OCI-LY1 (cell line): ENCODE results near the gene RGS7.

Source experiments
- H2AFZ ChIP-seq: fragments of 200-600 bp; sonication (generic), shearing (Covaris generic); 2 replicates; pipeline ENCODE4 v1.6.0; 2014; ENCODE audit warnings: antibody characterized with exemption, mild to moderate bottlenecking, low read length
- H3F3A ChIP-seq: fragments of 200-600 bp; sonication (generic), shearing (Covaris generic); 2 replicates; pipeline ENCODE4 v1.6.0; 2014; ENCODE audit warnings: mild to moderate bottlenecking, antibody characterized with exemption, low read length, moderate library complexity; ENCODE audit not compliant: insufficient read depth
- H3K27ac ChIP-seq: fragments of 200-600 bp; sonication (generic); 2 replicates; pipeline ENCODE4 v1.5.1; 2014; ENCODE audit warnings: low read length, mixed run types, mild to moderate bottlenecking, low read depth; ENCODE audit not compliant: poor library complexity, severe bottlenecking
- H3K27me3 ChIP-seq: fragments of 200-600 bp; sonication (generic); 2 replicates; pipeline ENCODE4 v1.6.0; 2014; ENCODE audit warnings: antibody characterized with exemption, mild to moderate bottlenecking, low read length, moderate library complexity; ENCODE audit not compliant: insufficient read depth
- H3K36me3 ChIP-seq: fragments of 200-600 bp; sonication (generic); 2 replicates; pipeline ENCODE4 v1.6.1; 2014; ENCODE audit warnings: mild to moderate bottlenecking, antibody characterized with exemption, low read length, moderate library complexity, mixed read lengths; ENCODE audit not compliant: insufficient read depth
- H3K4me1 ChIP-seq: fragments of 200-600 bp; sonication (generic); 2 replicates; pipeline ENCODE4 v1.5.1; 2014; ENCODE audit warnings: mild to moderate bottlenecking, low read length, moderate library complexity; ENCODE audit not compliant: insufficient read depth, severe bottlenecking
- H3K4me2 ChIP-seq: fragments of 200-600 bp; sonication (generic), shearing (Covaris generic); 2 replicates; pipeline ENCODE4 v1.6.1; 2014; ENCODE audit warnings: low read length
- H3K4me3 ChIP-seq: fragments of 200-600 bp; sonication (generic); 2 replicates; pipeline ENCODE4 v1.5.1; 2014; ENCODE audit warnings: low read length, low read depth, mild to moderate bottlenecking, mixed read lengths; ENCODE audit not compliant: poor library complexity, severe bottlenecking
- H3K79me2 ChIP-seq: fragments of 200-600 bp; shearing (Covaris generic); 2 replicates; pipeline ENCODE4 v1.6.1; 2016; ENCODE audit warnings: mixed run types, low read length, mixed read lengths; ENCODE audit not compliant: insufficient read depth
- H3K9ac ChIP-seq: fragments of 200-600 bp; sonication (generic), shearing (Covaris generic); 2 replicates; pipeline ENCODE4 v1.6.1; 2014; ENCODE audit warnings: mild to moderate bottlenecking, low read length, mixed read lengths
- H3K9me2 ChIP-seq: fragments of 200-600 bp; sonication (generic), shearing (Covaris generic); 2 replicates; pipeline ENCODE4 v1.6.1; 2014; ENCODE audit warnings: low read depth, mild to moderate bottlenecking, low read length, mixed read lengths
- H3K9me3 ChIP-seq: fragments of 200-600 bp; shearing (Covaris generic); 2 replicates; pipeline ENCODE4 v1.6.1; 2014; ENCODE audit warnings: low read length, mixed read lengths
- H4K20me1 ChIP-seq: fragments of 200-600 bp; sonication (generic), shearing (Covaris generic); 2 replicates; pipeline ENCODE4 v1.6.0; 2016; ENCODE audit warnings: mild to moderate bottlenecking, low read length; ENCODE audit not compliant: insufficient read depth
- EZH2 ChIP-seq: fragments of 200-600 bp; sonication (generic), shearing (Covaris generic); IDR thresholded peaks from 2 replicates; pipeline ENCODE4 v1.8.0; 2017; ENCODE audit warnings: borderline replicate concordance, mixed run types, mild to moderate bottlenecking, antibody characterized with exemption, low read length, moderate library complexity, mixed read lengths
- TF ChIP-seq, protein P1 (sequence below): fragments of 200-600 bp; sonication (generic), shearing (Covaris generic); IDR thresholded peaks from 2 replicates; pipeline ENCODE4 v1.5.1; 2017; ENCODE audit warnings: mild to moderate bottlenecking, antibody characterized with exemption, low read length, moderate library complexity, mixed read lengths

The RGS7 gene

GRCh38 chr1:240800291-240800690 is 556.7 kb downstream of the RGS7 start:
- no peaks in the 10 kb centered on the region for H3K36me3 ChIP-seq
- no peaks in the 10 kb centered on the region for H3K9me2 ChIP-seq
- no peaks in the 10 kb centered on the region for H4K20me1 ChIP-seq
- H3K27ac ChIP-seq: no peak overlapping the region
- no peak overlapping the region for H3K9ac ChIP-seq
- H3K9me3 ChIP-seq: no peaks in the 10 kb centered on the region
- no peak overlapping the region for H3K4me2 ChIP-seq
- no peaks in the 10 kb centered on the region for H3F3A ChIP-seq
- no peaks in the 10 kb centered on the region for H3K79me2 ChIP-seq
- H3K27me3 ChIP-seq: no peaks in the 10 kb centered on the region
- H3K4me1 ChIP-seq: no peaks in the 10 kb centered on the region
- H2AFZ ChIP-seq: no peak overlapping the region
- H3K4me3 ChIP-seq: no peak overlapping the region
- TF ChIP-seq, protein P1, sequence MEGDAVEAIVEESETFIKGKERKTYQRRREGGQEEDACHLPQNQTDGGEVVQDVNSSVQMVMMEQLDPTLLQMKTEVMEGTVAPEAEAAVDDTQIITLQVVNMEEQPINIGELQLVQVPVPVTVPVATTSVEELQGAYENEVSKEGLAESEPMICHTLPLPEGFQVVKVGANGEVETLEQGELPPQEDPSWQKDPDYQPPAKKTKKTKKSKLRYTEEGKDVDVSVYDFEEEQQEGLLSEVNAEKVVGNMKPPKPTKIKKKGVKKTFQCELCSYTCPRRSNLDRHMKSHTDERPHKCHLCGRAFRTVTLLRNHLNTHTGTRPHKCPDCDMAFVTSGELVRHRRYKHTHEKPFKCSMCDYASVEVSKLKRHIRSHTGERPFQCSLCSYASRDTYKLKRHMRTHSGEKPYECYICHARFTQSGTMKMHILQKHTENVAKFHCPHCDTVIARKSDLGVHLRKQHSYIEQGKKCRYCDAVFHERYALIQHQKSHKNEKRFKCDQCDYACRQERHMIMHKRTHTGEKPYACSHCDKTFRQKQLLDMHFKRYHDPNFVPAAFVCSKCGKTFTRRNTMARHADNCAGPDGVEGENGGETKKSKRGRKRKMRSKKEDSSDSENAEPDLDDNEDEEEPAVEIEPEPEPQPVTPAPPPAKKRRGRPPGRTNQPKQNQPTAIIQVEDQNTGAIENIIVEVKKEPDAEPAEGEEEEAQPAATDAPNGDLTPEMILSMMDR: no peak

- Histone ChIP-seq H3K4me3 (no peak overlapping the region), H3K4me1 (no peaks in the 10 kb centered on the region), H4K20me1 (no peaks in the 10 kb centered on the region), H3K4me2 (no peak overlapping the region), H3F3A (no peaks in the 10 kb centered on the region), H2AFZ (no peak overlapping the region), H3K9ac (no peak overlapping the region), H3K79me2 (no peaks in the 10 kb centered on the region), H3K9me2 (no peaks in the 10 kb centered on the region), H3K36me3 (no peaks in the 10 kb centered on the region), H3K9me3 (no peaks in the 10 kb centered on the region), H3K27me3 (no peaks in the 10 kb centered on the region), H3K27ac (no peak overlapping the region)
- TF ChIP-seq, protein P1: no peak
- no peak for TF ChIP-seq EZH2
These were observed 560.0 kb downstream of the RGS7 start for GRCh38 chr1:240797050-240797449.

DNA sequence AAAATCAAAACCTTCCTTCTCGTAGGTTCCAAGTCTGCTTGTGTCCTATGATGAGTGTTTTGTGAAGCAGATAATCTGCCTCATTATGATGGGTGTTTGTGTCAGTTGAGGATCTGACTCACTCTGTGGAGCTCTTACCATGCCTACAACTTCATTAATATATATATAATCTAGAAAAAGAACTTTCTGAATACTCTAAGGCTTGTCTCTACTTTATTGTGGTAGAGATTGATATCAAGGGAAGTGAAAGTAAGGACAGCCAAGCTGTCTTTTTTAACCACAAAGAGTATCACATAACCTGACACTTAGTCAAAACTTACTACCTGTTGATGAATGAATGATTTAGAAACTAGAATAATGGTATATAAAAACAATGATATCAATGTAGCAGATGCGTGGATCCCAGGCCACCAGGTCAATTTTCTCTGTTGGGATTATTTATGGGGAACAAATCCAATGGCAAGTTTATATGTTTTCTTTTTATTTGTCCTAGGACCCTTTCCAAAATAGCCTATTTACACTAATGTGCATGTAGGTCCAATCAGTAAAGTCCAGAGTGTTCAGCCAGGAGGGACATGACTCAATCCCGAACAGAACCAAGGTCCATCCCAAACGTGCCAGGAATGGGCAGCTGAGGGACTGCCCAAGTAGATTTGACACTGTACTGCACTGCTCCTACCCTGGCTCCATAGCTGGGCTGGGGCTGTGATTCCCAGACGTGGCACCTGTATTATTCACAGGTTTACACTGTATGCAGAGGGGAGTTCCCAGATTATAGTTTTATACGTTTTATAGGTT is 562.8 kb downstream of the RGS7 start:
- H3K79me2 ChIP-seq: no peaks in the 10 kb centered on the region
- no peak overlapping the region for H2AFZ ChIP-seq
- H3K9me2 ChIP-seq: no peaks in the 10 kb centered on the region
- H3K4me1 ChIP-seq: no peaks in the 10 kb centered on the region
- no peak overlapping the region for H3K9ac ChIP-seq
- no peaks in the 10 kb centered on the region for H3F3A ChIP-seq
- TF ChIP-seq EZH2: no peak
- TF ChIP-seq, protein P1: no peak
- no peaks in the 10 kb centered on the region for H3K36me3 ChIP-seq
- H3K27me3 ChIP-seq: no peaks in the 10 kb centered on the region
- no peak overlapping the region for H3K4me2 ChIP-seq
- no peak overlapping the region for H3K27ac ChIP-seq
- no peaks in the 10 kb centered on the region for H4K20me1 ChIP-seq
- H3K4me3 ChIP-seq: no peak overlapping the region
- H3K9me3 ChIP-seq: no peaks in the 10 kb centered on the region
